Measurements from ENCODE around the gene GOLPH3L.
"Not testable (repeated sequence)": the region's sequence is repeated elsewhere in the genome, so short reads cannot be mapped to it uniquely, and the experiment has no call there.

The GOLPH3L gene
- 9.9 to 31.8 reads per million in 2 donors for total RNA-seq

GRCh38 chr1:150696995-150697927 lies at the start of gene GOLPH3L:
GOLPH3L (minus strand) TSS chr1:150697154; CDS start chr1:150694838, 2,316 bp downstream.
- DNase-seq = peak; percentile 75

DNA sequence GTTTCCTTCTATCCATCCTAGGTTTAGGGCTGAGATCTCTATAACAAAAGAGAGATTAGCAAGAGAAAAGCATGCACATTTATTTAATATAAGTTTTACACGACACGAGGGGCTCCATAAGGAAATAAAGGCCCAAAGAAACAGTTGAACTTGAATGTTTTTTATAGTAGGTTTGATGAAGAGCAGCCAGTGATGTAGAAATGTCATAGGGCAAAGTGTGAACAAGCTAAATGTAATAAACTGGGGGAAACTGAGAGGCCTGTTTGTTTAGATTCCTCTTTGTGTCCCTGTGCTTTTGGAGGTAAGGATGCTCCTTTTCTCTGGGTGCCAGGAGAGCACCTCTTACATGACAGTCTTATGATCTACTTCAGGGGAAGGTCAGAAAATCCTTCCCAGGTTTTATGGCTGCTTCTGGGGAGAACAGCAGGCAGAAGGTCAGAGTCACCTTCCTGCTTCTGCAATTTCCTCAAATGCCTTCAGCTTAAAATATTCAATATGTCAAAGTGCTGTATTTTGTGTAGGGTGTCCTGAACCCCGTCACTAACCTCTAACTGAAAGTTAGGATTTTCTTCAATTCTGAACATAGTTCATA lies 33.3 kb upstream of the GOLPH3L start:
- DNase-seq = no peak

GRCh38 chr1:150724336-150724735 lies 27.4 kb upstream of the GOLPH3L start:
- DNase-seq = no peak

- DNase-seq = no peak
These were observed 23.7 kb upstream of the GOLPH3L start, which contains the start of gene HORMAD1 for GRCh38 chr1:150720703-150721102. HORMAD1 (minus strand) TSS chr1:150720895; CDS start chr1:150719505, 1,390 bp downstream.

GRCh38 chr1:150720098-150720497 lies 23.1 kb upstream of the GOLPH3L start:
- DNase-seq = no peak

DNA sequence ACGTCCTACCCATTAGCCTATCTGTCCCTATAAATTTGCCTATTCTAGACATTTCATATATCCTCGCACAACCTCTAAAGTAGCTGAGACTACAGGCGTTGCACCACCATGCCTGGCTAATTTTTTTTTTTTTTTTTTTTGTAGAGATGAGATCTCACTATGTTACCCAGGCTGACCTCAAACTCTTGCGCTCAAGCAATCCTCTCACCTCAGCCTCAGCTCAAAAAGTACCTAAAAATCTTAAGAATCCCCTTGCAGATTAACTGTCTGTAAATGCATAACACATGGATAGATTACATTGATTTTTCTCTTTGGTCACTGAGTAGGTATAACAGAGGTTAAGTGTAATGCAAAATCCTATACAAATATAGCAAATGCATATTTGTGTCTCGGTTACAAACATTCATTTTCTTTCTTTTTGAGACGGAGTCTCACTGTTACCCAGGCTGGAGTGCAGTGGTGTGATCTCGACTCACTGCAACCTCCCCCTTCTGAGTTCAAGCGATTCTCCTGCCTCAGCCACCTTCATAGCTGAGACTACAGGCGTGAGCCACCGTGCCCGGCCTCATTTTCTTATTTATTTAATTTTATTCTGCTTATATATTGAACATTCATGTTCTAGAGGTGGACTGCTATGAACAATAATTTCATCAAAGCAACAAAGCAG lies 21.4 kb upstream of the GOLPH3L start:
- no peak for DNase-seq

GRCh38 chr1:150709031-150709430 lies 12.1 kb upstream of the GOLPH3L start:
- DNase-seq = not testable (repeated sequence)

DNA sequence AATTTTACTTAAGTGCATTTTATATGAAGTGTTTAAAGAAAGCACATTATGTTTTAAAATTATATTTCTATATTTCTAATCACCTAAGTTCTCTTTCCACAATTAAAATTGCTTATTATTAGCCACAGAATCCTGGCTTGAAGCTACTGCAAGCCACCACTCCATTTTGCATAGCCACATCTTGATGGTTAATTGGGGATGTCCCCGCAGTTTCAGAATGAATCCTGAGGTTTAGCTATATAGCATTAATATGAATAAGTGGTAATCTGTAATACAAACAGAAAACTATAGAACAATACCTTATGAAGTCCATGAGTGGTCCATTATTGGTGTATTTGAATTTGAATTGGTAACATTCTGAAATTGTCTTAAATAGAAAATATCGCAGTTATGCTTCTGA lies 11.6 kb upstream of the GOLPH3L start:
- DNase-seq = no peak

DNA sequence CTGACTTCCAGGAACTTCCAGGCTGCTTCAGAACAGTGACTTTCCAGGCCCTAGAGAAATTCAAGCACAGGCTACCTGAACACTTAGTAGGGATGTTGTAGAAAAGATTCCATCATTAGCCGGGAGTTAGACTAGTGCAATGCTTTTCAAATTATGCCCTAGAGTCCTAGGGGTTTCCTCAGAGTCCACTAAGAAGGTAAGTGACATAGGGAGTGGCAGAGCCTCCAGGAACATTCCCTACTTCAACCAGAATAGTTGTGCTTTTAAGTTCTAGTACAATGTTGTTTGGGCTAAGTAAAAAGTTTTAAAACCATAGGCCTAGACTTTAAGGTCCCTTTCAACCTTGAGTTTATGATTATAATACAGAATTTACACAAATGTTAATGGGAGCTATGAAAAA lies 9.1 kb upstream of the GOLPH3L start:
- no peak for DNase-seq

DNA sequence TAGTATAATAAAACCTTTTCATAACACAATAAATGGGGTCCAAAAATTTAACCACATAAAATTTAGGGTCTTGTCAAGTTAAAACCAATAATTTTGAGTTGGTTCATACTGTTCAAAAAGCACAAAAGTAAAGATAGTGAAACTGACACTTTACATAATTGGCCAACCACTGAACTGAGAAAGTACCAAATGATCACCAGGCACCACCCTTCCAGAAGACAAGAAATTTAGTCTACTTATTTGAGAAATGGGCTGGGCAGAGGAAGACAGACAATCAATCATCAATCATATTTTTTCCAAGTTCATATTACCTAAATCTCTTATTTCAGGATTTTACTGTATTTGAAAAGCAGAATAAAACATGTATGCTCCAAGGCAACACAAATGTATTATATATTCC lies 6.5 kb upstream of the GOLPH3L start:
- no peak for DNase-seq

GRCh38 chr1:150696590-150696989 lies 364 bp downstream of the GOLPH3L start:
- no peak for DNase-seq

DNA sequence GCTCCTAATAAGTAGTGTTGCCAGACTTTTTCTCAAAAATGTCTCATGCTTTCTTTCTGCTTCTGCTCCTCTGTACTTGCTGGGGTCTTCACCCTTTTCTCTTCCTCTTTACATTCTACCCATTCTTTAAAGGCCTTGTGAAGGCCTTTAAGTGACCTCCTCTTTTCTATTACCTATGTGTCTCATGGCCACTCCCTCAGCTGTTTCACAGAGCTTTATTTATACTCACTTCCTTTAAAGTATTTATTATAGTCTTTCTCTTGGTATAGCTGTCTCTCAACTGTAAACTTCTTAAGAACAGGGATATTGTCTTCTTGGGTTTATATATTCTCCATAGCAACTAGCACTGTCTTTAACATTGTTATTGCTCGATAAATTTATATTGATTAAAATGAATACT lies 792 bp downstream of the GOLPH3L start:
- DNase-seq = no peak

- no peak for DNase-seq
These were observed 1.4 kb downstream of the GOLPH3L start for GRCh38 chr1:150695561-150695960.

GRCh38 chr1:150692720-150693119 lies 4.2 kb downstream of the GOLPH3L start:
- DNase-seq = no peak

DNA sequence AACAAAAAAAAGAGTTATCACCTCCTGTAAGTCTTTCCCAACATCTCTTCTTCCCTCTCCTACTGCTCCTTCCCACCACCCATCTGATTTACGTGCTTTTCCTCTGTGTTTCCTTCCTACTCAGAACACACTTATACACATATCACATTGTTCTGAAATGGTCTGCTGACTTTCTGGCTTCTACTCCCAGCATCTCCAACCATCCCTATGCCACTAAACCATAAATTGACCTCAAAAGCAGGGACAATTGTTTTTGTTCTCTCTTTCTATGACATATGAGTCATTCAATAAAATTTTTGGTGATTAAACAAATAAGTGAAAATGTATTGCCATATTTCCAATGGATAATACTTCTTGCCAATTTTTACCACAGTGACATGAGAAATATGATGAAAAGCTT lies 8.2 kb downstream of the GOLPH3L start:
- no peak for DNase-seq

DNA sequence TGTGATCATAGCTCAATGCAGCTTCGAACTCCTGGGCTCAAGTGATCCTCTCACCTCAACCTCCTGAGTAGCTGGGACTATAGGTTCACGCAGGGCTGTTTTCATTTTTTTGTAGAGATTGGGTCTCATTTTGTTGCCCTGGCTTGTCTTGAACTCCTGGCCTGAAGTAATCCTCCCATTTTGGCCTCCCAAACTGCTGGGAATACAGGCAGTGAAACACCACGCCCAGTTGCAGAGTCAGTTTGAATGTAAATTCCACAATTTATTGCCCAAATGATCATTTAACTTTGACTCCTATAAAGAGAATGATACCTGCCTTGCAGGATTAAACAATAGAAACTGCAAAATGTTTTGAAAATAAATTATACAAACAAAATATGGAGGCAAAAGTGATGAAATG lies 10.7 kb downstream of the GOLPH3L start:
- DNase-seq = no peak

DNA sequence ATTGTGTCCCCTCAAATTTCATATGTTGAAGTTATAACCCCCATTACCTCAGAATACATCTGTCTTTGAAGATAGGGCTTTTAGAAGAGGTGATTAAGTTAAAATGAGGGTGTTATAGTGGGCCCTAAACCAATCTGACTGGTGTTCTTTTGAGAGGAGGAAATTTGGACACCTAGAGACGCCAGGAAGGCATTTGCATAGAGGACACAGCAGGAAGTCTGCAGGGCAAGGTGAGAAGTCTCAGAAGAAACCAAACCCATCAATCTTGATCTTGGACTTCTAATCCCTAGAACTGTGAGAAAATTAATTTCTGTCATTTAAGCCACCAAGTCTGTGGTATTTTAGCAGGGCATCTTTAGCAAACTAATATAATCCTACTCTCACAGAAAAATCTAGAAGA lies 13.0 kb downstream of the GOLPH3L start:
- no peak for DNase-seq

- DNase-seq = no peak
These were observed 18.0 kb downstream of the GOLPH3L start for GRCh38 chr1:150678988-150679387.

DNA sequence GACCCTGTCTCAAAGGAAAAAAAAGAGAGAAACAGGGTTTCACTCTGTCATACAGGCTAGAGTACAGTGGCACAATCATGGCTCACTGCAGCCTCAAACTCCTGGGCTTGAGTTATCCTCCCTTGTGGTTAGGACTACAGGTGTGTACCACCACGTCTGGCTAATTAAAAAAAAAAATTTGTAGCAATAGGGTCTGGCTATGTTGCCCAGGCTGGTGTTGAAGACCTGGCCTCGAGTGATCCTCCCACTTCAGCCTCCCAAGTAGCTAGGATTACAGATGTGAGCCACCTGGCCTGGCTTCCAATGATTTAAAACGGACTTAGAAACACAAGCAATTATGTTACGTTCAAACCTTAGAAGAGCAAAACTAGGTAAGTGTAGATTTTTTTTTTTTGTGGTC lies 22.1 kb downstream of the GOLPH3L start:
- DNase-seq = no peak

GRCh38 chr1:150663321-150663720 lies 33.6 kb downstream of the GOLPH3L start:
- no peak for DNase-seq

- no peak for DNase-seq
These were observed 34.1 kb downstream of the GOLPH3L start for GRCh38 chr1:150662811-150663210.

DNA sequence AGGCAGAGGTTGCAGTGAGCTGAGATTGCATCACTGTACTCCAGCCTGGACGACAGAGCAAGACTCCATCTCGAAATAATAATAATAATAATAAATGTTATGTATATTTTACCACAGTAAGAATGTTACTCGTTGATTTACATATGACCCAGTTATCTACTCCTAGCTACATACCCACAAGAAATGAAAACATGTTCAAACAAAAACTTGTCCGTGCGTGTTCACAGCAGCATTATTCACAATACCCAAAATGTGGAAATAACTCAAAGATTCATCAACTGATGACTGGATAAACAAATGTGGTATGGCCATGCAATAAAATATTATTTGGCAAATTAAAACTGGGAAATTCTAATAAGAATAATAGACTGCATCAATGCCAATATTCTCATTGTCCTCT lies 35.8 kb downstream of the GOLPH3L start:
- DNase-seq = no peak

GRCh38 chr1:150660584-150660983 lies 36.4 kb downstream of the GOLPH3L start:
- no peak for DNase-seq

GRCh38 chr1:150657064-150657463 lies 39.9 kb downstream of the GOLPH3L start:
- DNase-seq = not testable (repeated sequence)
